ENCODE measurements around the gene PPP1R2.
A peak's percentile ranks its signal among the peaks of the same experiment; 100 is the strongest.

PPP1R2 gene

GRCh38 chr3:195550723-195551122 lies 7.6 kb upstream of the PPP1R2 start:
- peak overlapping the region; percentile 77; the same call in 1 of the 2 replicates for H3K27ac ChIP-seq (ENCODE audit: low read length)
- H3K9ac ChIP-seq (ENCODE audit: low read length) = no peak overlapping the region; the same call in 1 of the 2 replicates

GRCh38 chr3:195549931-195550519 lies 6.9 kb upstream of the PPP1R2 start:
- Histone ChIP-seq H3K4me2 (ENCODE audit: low read depth, low read length) (peak overlapping the region; percentile 66; the same call in 1 of the 2 replicates), H3K9ac (ENCODE audit: low read length) (peak overlapping the region; percentile 44; the same call in 1 of the 2 replicates), H3K27me3 (replicated peaks; ENCODE audit: insufficient read depth, low read length) (no peaks in the 10 kb centered on the region), H3K79me2 (ENCODE audit: low read length) (no peaks in the 10 kb centered on the region), H3K4me3 (ENCODE audit: low read length) (peak overlapping the region; percentile 23; the same call in 1 of the 2 replicates), H3K36me3 (replicated peaks; ENCODE audit: insufficient read depth, low read length) (no peaks in the 10 kb centered on the region), H3F3A (ENCODE audit: insufficient read depth, low read length) (peaks cover 37% of the 10 kb centered on the region), H3K9me2 (replicated peaks; ENCODE audit: insufficient read depth, low read length) (no peaks in the 10 kb centered on the region), H2AFZ (ENCODE audit: low read length) (peak overlapping the region; percentile 61), H3K27ac (ENCODE audit: low read length) (peak overlapping the region; percentile 77), H4K20me1 (ENCODE audit: insufficient read depth, low read length) (no peaks in the 10 kb centered on the region), H3K4me1 (ENCODE audit: low read length) (peaks cover 38% of the 10 kb centered on the region), H3K9me3 (replicated peaks; ENCODE audit: insufficient read depth, low read length) (no peaks in the 10 kb centered on the region)
- peak; percentile 89 for DNase-seq
- no peak for TF ChIP-seq CTCF (IDR thresholded peaks at IDR 0.05; ENCODE audit: low read length)
- no peak for TF ChIP-seq EZH2 (optimal IDR thresholded peaks at IDR 0.05; ENCODE audit: low read depth, low read length)
- no peak for TF ChIP-seq EZH2phosphoT487 (IDR thresholded peaks at IDR 0.05; ENCODE audit: low read length)

More at GRCh38 chr3:195550723-195551122, 7.6 kb upstream of the PPP1R2 start:
- peaks cover 35% of the 10 kb centered on the region for H3K4me1 ChIP-seq (ENCODE audit: low read length)
- peak overlapping the region; percentile 61 for H2AFZ ChIP-seq (ENCODE audit: low read length)
- no peaks in the 10 kb centered on the region for H3K27me3 ChIP-seq (replicated peaks; ENCODE audit: insufficient read depth, low read length)
- H3K79me2 ChIP-seq (ENCODE audit: low read length) = no peaks in the 10 kb centered on the region
- no peaks in the 10 kb centered on the region for H4K20me1 ChIP-seq (ENCODE audit: insufficient read depth, low read length)
- TF ChIP-seq EZH2 (optimal IDR thresholded peaks at IDR 0.05; ENCODE audit: low read depth, low read length) = no peak
- no peak for TF ChIP-seq CTCF (IDR thresholded peaks at IDR 0.05; ENCODE audit: low read length)
- no peak for TF ChIP-seq EZH2phosphoT487 (IDR thresholded peaks at IDR 0.05; ENCODE audit: low read length)
- H3K36me3 ChIP-seq (replicated peaks; ENCODE audit: insufficient read depth, low read length) = no peaks in the 10 kb centered on the region
- peak overlapping the region; percentile 66; the same call in 1 of the 2 replicates for H3K4me2 ChIP-seq (ENCODE audit: low read depth, low read length)
- H3K4me3 ChIP-seq (ENCODE audit: low read length) = no peak overlapping the region
- H3K9me3 ChIP-seq (replicated peaks; ENCODE audit: insufficient read depth, low read length) = no peaks in the 10 kb centered on the region
- no peak for DNase-seq
- peaks cover 33% of the 10 kb centered on the region for H3F3A ChIP-seq (ENCODE audit: insufficient read depth, low read length)
- H3K9me2 ChIP-seq (replicated peaks; ENCODE audit: insufficient read depth, low read length) = no peaks in the 10 kb centered on the region

- Histone ChIP-seq H2AFZ (ENCODE audit: low read length) (no peak overlapping the region), H3K4me2 (ENCODE audit: low read depth, low read length) (no peak overlapping the region), H3K9ac (ENCODE audit: low read length) (no peak overlapping the region), H3K9me3 (replicated peaks; ENCODE audit: insufficient read depth, low read length) (no peaks in the 10 kb centered on the region), H3K9me2 (replicated peaks; ENCODE audit: insufficient read depth, low read length) (no peaks in the 10 kb centered on the region), H3K27me3 (replicated peaks; ENCODE audit: insufficient read depth, low read length) (no peaks in the 10 kb centered on the region), H3K79me2 (ENCODE audit: low read length) (0 out of 2 replicates have a peak, but pooled peaks cover under 1% of the 10 kb centered on the region), H3F3A (ENCODE audit: insufficient read depth, low read length) (peaks cover 41% of the 10 kb centered on the region), H4K20me1 (ENCODE audit: insufficient read depth, low read length) (no peaks in the 10 kb centered on the region), H3K36me3 (replicated peaks; ENCODE audit: insufficient read depth, low read length) (no peaks in the 10 kb centered on the region), H3K27ac (ENCODE audit: low read length) (no peak overlapping the region), H3K4me3 (ENCODE audit: low read length) (no peak overlapping the region), H3K4me1 (ENCODE audit: low read length) (peaks cover 47% of the 10 kb centered on the region)
- no peak for TF ChIP-seq EZH2 (optimal IDR thresholded peaks at IDR 0.05; ENCODE audit: low read depth, low read length)
- TF ChIP-seq EZH2phosphoT487 (IDR thresholded peaks at IDR 0.05; ENCODE audit: low read length) = no peak
- no peak for TF ChIP-seq CTCF (IDR thresholded peaks at IDR 0.05; ENCODE audit: low read length)
- DNase-seq = peak; percentile 46
These were observed 5.9 kb upstream of the PPP1R2 start for GRCh38 chr3:195548987-195549386.

Measured in MM.1S (cell line).